Measurements from ENCODE around the gene EEFSEC.

DNA sequence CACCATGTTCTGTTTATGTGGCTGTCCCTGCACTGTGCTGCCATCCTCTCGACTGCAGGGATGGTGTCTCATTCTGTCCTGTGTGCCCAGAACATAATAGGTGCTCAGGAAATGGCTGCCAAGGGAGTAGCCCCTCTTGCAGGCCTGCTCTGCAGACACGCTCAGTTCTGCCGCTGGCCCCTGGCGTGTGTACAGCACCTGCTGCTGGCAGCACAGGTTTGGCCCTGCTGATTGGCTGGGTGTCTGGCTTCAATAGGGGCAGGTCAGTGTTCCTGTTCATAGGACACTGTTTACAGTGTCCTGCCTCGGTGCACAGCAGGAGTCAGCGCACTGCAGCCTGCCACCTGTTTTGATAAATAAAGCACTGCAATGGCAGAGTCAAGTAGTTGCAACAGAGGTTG, 166.5 kb downstream of the EEFSEC start:
- no peak for TF ChIP-seq TARDBP (IDR thresholded peaks at IDR 0.05)
- no peak for TF ChIP-seq SP1 (IDR thresholded peaks at IDR 0.05)
- no peak for TF ChIP-seq NFRKB (IDR thresholded peaks at IDR 0.05)
- no peak for TF ChIP-seq FOXA1 (IDR thresholded peaks at IDR 0.05)
- no peak for TF ChIP-seq ZNF384 (IDR thresholded peaks at IDR 0.05)
- TF ChIP-seq CTBP1 (IDR thresholded peaks at IDR 0.05; ENCODE audit: borderline replicate concordance) = no peak
- no peak for TF ChIP-seq FOXK2 (IDR thresholded peaks at IDR 0.05)
- no peak for TF ChIP-seq L3MBTL2 (conservative IDR thresholded peaks at IDR 0.05)
- TF ChIP-seq SUZ12 (IDR thresholded peaks at IDR 0.05) = no peak
- no peak for TF ChIP-seq BHLHE40 (IDR thresholded peaks at IDR 0.05; ENCODE audit: borderline replicate concordance)
- TF ChIP-seq, protein P1, sequence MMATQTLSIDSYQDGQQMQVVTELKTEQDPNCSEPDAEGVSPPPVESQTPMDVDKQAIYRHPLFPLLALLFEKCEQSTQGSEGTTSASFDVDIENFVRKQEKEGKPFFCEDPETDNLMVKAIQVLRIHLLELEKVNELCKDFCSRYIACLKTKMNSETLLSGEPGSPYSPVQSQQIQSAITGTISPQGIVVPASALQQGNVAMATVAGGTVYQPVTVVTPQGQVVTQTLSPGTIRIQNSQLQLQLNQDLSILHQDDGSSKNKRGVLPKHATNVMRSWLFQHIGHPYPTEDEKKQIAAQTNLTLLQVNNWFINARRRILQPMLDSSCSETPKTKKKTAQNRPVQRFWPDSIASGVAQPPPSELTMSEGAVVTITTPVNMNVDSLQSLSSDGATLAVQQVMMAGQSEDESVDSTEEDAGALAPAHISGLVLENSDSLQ (IDR thresholded peaks at IDR 0.05) = no peak

Data from HEK293T (cell line).